Cardiac fibroblast (primary cell): ENCODE measurements around the gene DPRX.

ENCODE experiments used
- DNase-seq, 2 donors: peaks; one replicate each; pipeline versions ENCODE4 v3.0.0 to v3.0.0-alpha.2; 2010; ENCODE audit warnings: low read depth in 2 of 2
- H3K4me3 ChIP-seq, 2 donors: replicated peaks in 1 of 2; 1 replicate in 1 of 2; 2 replicates in 1 of 2; pipeline ENCODE4 v1.5.1; 2011; ENCODE audit warnings: low read depth in 2 of 2, low read length in 2 of 2, mild to moderate bottlenecking in 2 of 2, moderate library complexity in 1 of 2
- CTCF ChIP-seq: IDR thresholded peaks from one replicate; pipeline ENCODE4 v1.5.1; 2011; ENCODE audit warnings: low read depth, mild to moderate bottlenecking, low read length, inconsistent platforms

Gene DPRX

DNA sequence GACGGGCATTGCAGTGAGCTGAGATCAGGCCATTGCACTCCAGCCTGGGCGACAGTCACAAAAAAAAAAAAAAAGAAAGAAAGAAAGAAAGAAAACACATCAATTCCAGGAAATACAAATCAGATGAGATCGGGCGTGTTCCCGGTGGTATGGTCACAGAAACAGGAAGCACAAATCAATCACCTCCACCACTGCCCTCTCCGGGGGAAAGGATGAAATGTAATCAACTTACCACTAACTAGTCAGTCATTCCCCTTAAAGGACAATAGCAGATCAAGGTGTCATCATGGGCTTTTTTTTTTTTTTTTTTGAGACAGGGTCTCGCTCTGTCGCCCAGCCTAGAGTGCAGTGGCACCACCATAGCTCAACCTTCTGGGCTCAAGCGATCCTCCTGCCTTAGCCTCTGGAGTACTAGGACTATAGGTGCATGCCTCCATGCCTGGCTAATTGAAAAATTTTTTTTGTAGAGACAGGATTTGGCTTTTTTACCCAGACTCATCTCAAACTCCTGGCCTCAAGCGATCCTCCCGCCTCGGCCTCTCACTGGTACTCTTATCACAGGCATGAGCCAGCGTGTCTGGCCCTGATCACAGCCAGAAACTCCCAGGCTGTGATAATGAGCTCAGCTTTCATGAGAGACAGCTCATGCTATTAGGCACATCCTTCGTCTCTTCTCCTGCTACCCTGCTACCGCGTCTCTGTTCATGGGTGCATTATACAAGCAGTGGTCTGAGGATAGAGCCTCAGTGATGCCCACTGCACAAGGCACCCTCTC, 6.8 kb upstream of the DPRX start:
- no peak for TF ChIP-seq CTCF
- H3K4me3 ChIP-seq, result no peak overlapping the region
- DNase-seq, result no peak

- no peak for TF ChIP-seq CTCF
- H3K4me3 ChIP-seq, result no peak overlapping the region
- DNase-seq, result no peak
Observed at GRCh38 chr19:53626486-53626885, 5.3 kb upstream of the DPRX start.

DNA sequence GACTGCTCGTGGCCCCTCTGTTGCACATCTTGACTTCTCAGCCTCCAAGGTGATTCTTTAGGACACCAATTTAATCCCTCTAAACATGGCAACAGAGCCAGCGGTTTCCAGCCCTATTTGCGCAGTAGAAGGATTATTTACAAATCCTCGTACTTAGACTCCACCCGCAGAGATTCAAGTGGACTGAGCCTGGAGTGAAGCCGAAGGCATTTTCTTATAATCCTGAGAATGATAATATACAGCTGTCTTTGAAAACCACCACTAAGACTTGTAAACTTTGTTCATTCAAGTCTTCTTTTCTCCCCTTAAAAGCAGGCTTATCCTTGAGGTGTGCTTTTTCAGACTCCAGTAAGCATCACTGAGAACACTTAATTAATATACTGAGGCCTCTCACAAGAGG, 4.8 kb upstream of the DPRX start:
- no peak for DNase-seq
- H3K4me3 ChIP-seq, result no peak overlapping the region
- no peak for TF ChIP-seq CTCF

DNA sequence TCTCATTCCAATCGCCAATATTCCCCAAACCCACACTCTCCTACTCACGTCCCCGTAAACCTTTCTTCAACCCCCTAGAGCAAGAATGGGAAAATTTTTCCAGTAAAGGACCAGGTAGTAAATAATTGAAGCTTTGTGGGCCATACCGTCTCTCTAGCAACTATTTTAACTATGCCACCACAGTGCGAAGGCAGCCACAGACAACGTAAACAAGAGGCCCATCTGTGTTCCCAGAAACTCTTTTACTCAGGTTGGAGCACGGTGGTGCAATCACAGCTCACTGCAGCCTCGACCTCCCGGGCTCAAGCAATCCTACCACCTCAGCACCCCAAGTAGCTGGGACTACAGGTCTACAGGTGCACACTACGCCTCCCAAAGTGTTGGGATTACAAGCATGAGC, 3.0 kb downstream of the DPRX start:
- DNase-seq, result no peak
- no peak overlapping the region for H3K4me3 ChIP-seq
- no peak for TF ChIP-seq CTCF

DNA sequence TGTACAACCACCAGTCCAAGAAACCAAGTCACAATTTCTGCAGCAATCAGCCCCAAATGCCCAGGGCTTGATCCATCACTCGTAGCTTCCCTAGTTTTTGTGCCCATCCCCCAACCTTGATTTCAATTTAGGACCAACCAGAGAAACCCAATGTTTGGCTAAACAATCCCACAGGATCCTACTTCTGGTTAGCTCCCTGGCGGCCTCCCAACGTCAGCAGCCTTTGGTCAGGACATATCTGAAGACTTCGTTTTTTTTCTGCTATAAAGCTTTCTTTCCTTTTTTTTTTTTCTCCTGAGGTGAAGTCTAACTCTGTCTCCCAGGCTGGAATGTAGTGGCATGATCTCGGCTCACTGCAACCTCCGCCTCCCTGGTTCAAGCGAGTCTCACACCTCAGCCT, 7.7 kb downstream of the DPRX start:
- no peak for TF ChIP-seq CTCF

DNA sequence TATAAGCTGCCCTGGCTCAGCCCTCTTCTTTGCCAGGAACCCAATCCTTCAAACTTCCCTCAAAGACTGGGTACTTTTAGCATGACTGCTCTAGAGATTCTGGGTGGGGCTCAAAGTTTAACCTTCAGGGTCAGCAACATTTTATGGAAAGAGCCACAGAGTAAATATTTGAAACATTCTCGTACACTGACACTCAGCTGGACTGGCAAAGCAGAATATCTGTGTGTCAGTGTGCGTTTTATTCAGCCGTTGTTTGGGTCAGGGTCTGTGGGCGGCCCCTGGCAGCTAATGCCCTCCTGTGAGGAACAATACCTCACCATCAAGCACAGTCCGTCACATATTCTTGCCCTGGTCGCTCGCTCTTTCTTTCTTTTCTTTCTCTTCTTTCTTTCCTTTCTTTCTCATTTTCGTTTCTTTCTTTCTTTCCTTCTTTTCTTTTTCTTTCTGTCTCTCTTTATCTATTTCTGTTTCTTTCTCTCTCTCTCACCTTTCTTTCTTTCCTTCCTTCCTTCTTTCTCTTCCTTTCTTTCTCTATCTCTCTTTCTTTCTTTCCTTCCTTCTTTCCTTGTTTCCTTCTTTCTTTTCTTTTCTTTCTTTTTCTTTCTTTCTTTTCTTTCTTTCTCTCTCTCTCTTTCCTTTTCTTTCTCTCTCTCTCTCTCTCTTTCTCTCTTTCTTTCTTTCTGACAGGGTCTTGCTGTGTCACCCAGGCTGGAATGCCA, 10.7 kb downstream of the DPRX start:
- H3K4me3 ChIP-seq, result no peak overlapping the region
- TF ChIP-seq CTCF, result no peak
- DNase-seq, result no peak

More for the DNA sequence above, 7.7 kb downstream of the DPRX start:
- no peak overlapping the region for H3K4me3 ChIP-seq
- no peak for DNase-seq
